C1 segment of cervical spinal cord (tissue), 14 donors: Measurements from ENCODE around the gene NPM3.

Experiments
- DNase-seq, 14 donors: peaks; one replicate each; lab custom pipeline; 2025; lab: John Stamatoyannopoulos, UW

NPM3 gene

GRCh38 chr10:101782811-101783735 lies at the start of gene NPM3:
NPM3 (minus strand) TSS chr10:101783446; CDS start chr10:101783390, 56 bp downstream.
- DNase-seq = peak in 12 of 14 donors; percentile 11 to 75 (median 45)

GRCh38 chr10:101832325-101832771 lies 49.1 kb upstream of the NPM3 start:
- DNase-seq = no peak

GRCh38 chr10:101831169-101831811 lies 48.0 kb upstream of the NPM3 start:
- no peak for DNase-seq

DNA sequence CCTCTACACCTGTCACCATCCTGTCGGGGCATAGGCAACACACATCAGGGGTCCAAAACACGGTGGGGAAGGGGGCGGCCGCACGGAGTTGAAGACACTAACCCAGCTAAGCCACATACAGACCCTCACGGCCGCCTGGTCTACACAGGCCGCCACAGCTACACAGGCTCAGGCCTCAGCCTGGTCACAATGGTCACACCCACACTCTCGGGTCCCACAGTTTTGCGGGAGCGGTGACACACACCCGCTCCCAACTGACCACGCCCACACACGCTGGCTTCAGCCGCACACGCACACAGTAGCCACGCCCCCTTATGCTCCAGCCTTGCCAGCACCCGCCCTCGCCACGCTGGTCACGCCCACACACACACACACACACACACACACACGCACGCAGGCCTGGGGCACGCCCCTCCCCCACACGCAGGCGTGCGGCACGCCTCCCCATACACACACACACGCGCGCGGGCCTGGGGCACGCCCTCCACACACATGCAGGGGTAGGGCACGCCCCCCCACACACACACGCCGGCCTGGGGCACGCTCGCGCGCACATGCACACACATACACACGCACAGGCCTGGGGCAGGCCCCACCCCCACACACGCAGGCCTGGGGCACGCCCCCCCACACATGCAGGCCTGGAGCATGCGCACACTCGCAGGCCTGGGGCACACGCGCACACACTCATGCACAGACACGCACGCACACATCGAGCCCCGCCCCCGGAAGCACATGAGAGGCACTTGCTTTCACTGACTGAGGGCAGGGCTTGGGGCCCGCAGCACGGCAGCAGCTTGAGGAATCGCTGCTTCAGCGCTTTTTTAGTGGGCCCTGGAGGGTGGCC lies 47.3 kb upstream of the NPM3 start:
- peak in 11 of 14 donors; percentile 42 to 71 (median 55) for DNase-seq

- no peak for DNase-seq
Measured at GRCh38 chr10:101829561-101830315, 46.5 kb upstream of the NPM3 start.

- DNase-seq = no peak
Measured at GRCh38 chr10:101828766-101829551, 45.7 kb upstream of the NPM3 start.

DNA sequence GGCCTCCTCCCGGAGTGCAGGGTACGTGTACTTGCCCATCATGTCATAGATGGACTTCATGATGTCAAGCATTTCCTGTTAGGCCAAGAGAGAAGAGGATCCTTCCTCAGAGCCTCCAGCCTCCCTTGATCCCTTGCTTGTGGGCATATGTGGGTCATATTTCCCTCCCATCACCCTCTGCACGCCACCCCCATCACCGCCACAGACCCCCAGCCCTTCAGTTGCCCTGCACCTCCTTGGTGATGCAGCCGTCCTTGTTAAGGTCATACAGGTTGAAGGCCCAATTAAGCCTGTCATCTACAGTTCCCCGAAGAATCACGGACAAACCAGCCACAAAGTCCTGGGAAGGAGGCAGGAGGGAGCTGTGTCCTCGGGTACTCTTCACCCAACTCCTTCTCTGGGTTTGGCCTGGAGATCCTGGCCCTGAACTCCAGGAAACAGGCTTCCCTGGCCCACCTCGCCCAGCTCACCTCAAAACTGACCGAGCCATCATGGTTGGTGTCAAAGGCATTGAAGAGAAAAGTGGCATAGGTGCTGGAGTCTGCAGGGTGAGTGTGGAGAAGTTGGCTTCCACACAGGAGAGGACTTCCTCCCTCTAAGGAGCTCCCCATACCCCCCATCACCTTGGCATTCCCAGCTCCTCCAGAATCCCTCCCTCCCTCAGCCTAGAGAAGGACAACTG lies 44.8 kb upstream of the NPM3 start:
- no peak for DNase-seq

DNA sequence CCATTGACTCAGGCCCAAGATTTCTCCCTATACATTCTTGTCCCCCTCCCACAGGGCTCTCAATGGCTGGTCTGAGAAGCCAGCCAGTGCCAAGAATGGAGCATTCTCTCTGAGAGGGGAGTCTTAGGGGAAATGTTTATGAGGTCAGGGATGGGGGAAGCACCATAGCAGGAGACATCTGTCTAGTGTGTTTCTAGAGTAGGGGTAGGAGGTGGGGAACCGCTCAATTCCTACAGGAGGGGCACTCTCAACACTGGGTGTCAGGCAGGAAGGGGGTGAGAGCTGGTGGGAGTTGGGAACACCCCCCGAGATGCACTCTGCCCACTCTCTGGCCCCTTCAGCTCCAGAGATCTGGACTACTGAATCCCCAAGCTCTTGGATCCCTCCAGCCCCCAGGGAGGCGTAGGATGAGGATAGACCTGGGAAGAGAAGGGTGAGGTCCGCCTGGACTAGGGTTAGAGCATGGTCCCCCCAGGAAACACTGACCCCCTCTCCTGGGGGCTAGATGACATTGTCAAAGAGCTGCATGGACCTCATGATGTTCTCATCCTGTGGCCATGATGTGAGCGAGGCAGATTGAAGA lies 43.7 kb upstream of the NPM3 start:
- no peak for DNase-seq

DNA sequence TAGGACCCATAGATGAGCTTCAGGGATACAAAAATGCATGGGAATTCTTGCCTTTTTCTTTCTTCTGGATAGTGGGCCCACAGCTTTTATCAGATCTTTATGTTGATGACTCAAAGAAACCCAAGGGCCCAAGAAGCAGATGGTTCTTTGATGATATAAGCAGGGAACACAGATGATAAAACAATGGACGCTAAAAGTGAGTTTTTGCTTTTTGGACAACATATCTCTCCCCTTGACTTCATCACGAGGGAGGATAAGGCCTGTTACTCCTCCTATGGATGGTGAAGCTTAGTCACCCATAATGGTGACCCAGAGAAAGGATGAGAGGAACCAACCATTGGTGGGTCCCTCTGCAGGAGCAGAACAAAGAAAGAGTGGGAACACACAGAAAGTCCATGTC lies 41.5 kb upstream of the NPM3 start:
- no peak for DNase-seq

DNA sequence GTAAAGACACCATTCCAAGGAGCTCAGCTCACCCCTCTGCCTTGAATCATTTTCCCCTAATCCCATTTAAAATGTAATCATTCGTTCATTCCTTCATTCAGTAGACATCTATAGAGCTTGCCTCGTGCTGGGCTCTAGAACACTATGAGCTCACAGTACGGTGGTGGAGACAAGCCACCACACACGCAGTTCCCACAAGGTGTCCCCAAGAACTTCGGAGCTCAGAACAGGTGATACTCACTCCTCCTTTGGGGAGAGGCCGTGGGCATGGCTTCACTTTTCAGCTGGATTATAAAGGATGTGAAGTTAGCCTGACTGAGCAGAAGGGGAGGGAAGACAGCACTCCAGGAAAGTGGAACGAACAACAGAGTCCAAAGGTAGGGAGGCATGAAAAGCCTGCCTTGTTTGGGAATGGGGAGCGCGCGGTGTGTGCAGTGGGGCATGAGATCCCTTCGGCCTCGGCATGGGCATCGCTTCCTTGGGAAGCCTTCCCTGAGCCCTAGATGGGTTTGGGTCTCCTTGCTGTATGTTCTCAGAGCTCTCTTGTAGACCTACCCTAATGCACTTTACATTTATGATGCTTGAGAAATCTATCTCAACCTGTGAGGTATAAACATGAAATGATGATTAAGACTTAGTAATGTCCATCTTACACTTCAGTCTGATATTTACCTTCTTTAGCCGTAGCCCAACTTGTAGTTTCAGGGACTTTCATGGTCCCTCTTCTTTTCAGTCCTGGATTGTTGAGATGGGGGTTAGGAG lies 35.8 kb upstream of the NPM3 start:
- DNase-seq = peak in 4 of 14 donors; percentile 55 to 64 (median 60)

DNA sequence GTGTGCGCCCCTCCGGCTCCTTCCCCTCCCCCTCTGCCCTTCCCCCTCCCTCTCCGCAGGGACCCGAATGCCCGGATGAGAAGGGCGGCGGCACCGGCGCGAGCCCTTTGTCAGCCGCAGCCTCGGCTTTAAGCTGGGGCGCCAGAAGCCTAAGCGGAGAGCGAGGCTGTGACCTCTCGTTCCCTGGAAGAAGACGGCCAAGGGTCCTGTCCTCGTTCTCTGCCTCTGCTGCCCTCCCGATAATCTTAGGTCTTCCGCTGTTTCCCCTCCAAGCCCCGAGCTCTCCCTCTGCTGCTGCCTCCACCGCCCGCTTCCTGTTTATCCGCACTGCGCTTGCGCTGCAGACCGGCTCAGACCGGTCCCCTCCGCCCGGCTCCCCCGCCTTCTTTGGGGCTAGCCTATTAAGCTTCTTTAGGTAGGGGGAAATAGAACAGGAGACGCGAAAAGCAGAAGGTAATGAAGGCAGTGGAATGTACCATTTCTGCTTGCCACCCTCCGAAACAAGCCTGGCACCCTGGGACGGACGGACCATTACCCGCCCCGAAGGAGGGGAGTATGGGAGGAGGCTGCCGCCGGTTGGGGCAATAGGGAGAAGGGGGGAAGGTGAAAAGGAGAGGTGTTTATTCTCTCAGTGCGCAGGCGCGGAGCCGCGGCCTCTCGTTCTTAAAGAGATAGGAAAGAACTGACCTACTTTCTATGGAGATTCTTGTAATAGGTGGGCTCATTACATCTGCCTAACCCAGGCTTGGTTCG lies 35.0 kb upstream of the NPM3 start, which contains the start of gene OGA:
OGA (minus strand) TSS at position 326 of the 753 bp plus-strand sequence. CDS start 422 bp downstream, outside the sequence.
- peak; percentile 83 to 100 (median 97) for DNase-seq

- DNase-seq = peak in 11 of 14 donors; percentile 34 to 69 (median 52)
Measured at GRCh38 chr10:101817337-101818118, 34.3 kb upstream of the NPM3 start.

DNA sequence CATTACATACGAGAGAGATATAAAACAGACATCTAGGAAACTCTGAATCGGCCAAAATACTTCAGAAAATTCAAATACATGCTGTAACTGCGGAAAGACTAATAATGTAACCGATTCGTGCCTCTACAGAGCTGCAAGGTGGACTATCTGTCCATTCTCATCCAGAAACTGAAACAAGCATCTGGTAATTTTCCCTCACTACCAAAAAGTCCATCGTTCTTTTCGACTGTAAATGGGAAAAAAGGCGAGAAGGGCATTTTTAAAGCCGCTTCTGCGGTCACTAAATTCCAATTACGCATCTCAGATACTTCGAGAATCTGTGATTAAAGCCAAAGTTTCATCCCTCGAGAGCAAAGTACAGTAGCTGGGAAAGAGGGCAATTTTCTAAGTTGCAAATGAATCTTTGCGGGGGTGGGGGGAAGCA lies 33.7 kb upstream of the NPM3 start:
- no peak for DNase-seq

DNA sequence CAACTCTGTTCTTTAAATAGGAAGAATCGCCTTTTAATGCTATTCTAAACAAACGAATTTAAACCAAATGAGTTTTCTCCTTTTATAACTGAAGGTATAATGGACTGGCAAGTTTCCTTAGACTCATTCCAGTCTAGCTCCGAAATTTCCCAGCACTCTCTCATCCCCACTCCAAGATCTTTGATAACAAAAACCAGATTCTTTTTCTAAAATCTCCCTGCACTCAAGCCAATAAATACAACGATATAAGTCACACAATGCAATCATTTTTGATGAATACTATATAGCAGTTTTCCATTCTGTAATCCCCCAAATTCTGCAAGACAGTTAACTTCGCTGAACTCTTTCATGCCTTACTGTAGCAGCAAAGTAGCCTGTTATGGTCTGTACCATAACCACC lies 33.1 kb upstream of the NPM3 start:
- no peak for DNase-seq

- DNase-seq = peak in 1 of 14 donors; percentile 15
Measured at GRCh38 chr10:101814466-101815071, 31.3 kb upstream of the NPM3 start.

DNA sequence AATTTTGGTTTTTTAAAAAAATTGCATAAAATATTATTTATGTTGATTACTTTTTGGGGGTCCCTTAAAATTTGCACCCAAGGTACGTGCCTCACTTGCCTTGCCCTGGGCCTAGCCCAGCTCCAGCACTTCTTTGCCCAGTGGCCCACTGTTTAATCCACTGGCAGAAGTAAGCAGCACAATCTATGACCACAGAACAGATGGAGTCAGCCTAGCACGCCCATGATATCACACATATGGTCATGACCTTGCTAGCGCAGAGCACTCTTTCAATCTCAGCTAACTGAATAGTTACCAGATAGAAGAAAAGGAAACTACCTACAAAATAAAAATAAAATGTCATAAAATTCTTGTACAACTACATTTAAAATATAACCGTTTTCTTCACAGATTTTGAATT lies 29.4 kb upstream of the NPM3 start:
- DNase-seq = peak in 1 of 14 donors; percentile 13
